ENCODE results near the gene DEGS2.

DNA sequence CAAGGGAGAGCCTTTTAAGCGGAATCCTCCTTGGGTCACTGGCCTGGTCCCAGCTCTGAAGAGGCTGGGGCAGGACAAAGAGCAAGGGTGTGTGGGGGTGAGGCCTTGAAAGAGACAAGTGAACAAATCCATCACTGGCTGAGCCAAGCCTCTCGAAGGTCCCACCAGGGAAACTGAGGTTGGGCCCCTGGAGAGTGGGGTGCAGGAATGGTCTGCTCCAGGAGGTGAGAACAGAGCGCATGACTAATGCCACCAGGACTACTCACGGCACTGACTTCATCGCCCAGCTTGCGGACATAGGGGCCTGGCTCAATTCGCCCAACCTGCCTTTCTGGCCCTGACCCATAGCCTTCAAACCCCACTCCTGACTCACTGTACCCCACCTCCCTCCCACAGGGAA is 19.2 kb upstream of the DEGS2 start:
- TF ChIP-seq, protein P1, sequence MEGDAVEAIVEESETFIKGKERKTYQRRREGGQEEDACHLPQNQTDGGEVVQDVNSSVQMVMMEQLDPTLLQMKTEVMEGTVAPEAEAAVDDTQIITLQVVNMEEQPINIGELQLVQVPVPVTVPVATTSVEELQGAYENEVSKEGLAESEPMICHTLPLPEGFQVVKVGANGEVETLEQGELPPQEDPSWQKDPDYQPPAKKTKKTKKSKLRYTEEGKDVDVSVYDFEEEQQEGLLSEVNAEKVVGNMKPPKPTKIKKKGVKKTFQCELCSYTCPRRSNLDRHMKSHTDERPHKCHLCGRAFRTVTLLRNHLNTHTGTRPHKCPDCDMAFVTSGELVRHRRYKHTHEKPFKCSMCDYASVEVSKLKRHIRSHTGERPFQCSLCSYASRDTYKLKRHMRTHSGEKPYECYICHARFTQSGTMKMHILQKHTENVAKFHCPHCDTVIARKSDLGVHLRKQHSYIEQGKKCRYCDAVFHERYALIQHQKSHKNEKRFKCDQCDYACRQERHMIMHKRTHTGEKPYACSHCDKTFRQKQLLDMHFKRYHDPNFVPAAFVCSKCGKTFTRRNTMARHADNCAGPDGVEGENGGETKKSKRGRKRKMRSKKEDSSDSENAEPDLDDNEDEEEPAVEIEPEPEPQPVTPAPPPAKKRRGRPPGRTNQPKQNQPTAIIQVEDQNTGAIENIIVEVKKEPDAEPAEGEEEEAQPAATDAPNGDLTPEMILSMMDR (conservative IDR thresholded peaks at IDR 0.05), result no peak
- TF ChIP-seq ZFX (IDR thresholded peaks at IDR 0.05), result no peak
